Measurements from ENCODE around the gene RPRD2. TPM values are rescaled to one million over a fixed set of nuclear protein-coding genes. Genes with fewer than 3 reads are reported as not detected.

RPRD2 gene
- total and polyA plus RNA-seq, 9 of the 15 experiments (the other 6 are each of a cell fraction or from before 2014, with no cell fraction given), result 1.5 to 21.6 (median 7.7) TPM

DNA sequence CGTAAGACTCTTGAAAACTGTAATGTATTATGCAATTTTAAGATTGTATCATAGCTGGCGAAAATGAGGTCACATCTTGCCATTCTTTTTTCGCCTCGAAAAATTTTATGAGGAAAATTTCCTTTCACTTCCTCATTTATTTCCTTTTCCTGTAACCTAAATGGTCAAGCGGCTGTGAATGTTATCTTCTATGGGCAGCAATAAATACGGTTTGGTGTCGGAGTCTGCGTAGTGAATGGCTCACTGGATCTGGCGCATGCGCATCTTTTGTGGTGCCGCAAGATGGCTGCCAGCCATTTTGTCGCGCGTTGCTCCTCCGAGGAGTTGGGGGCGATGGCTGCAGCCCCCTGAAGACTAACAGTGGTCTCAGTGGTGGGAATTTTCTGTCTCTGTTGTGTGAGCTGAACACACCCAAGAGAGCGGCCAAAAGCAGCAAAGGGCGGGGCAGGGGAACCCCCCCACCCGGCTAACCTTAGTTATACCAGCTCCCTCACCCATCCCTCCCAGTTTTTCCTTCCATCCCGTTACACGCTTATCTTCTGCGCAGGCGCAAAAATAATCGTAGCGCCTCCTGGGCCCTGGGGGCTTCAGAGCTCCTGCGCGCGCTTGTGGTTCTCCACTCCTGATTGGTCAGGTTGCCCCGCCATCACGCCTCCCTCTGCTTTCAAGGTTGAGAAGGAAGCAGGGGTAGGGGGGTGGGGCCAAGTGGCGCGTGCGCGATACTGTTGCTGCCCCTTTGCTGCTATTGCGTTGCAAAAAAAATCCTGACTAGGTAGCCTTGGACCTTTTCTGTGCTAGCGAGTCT, at the start of gene RPRD2 (continued):
- peak; percentile 42; the same call in 1 of the 2 replicates for TF ChIP-seq LEF1 (IDR thresholded peaks at IDR 0.05)
- TF ChIP-seq ARNT (IDR thresholded peaks at IDR 0.05), result no peak
- TF ChIP-seq ZNF445 (CRISPR knock-in tag; IDR thresholded peaks at IDR 0.05; ENCODE audit: low read depth), result no peak
- 0 out of 2 replicates have a peak, but pooled peaks have one; percentile 62 for TF ChIP-seq NR4A1 (CRISPR knock-in tag; IDR thresholded peaks at IDR 0.05)
- TF ChIP-seq NR4A1 (tag; IDR thresholded peaks at IDR 0.05), result peak; percentile 20; the same call in 1 of the 2 replicates
- no peak for TF ChIP-seq NFIX (CRISPR knock-in tag; IDR thresholded peaks at IDR 0.05; ENCODE audit: low read depth)
- 0 out of 2 replicates have a peak, but pooled peaks have one; percentile 49 for TF ChIP-seq HOXB6 (CRISPR knock-in tag; IDR thresholded peaks at IDR 0.05; ENCODE audit: borderline replicate concordance)
- TF ChIP-seq SIN3B (IDR thresholded peaks at IDR 0.05; ENCODE audit: low read depth), result peak; percentile 70; the same call in 1 of the 2 replicates
- no peak for TF ChIP-seq SIX5 (IDR thresholded peaks at IDR 0.05; ENCODE audit: borderline replicate concordance in 1 of 2, insufficient read depth in 1 of 2, low read depth in 1 of 2, low read length in 2 of 2)
- peak; percentile 38; the same call in 1 of the 2 replicates for TF ChIP-seq TAL1 (IDR thresholded peaks at IDR 0.05)
- no peak for TF ChIP-seq PCBP1 (IDR thresholded peaks at IDR 0.05; ENCODE audit: low read depth, low read length, poor library complexity, severe bottlenecking)
- TF ChIP-seq, protein P1, sequence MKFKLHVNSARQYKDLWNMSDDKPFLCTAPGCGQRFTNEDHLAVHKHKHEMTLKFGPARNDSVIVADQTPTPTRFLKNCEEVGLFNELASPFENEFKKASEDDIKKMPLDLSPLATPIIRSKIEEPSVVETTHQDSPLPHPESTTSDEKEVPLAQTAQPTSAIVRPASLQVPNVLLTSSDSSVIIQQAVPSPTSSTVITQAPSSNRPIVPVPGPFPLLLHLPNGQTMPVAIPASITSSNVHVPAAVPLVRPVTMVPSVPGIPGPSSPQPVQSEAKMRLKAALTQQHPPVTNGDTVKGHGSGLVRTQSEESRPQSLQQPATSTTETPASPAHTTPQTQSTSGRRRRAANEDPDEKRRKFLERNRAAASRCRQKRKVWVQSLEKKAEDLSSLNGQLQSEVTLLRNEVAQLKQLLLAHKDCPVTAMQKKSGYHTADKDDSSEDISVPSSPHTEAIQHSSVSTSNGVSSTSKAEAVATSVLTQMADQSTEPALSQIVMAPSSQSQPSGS (CRISPR knock-in tag; IDR thresholded peaks at IDR 0.05), result no peak
- TF ChIP-seq, protein P2, sequence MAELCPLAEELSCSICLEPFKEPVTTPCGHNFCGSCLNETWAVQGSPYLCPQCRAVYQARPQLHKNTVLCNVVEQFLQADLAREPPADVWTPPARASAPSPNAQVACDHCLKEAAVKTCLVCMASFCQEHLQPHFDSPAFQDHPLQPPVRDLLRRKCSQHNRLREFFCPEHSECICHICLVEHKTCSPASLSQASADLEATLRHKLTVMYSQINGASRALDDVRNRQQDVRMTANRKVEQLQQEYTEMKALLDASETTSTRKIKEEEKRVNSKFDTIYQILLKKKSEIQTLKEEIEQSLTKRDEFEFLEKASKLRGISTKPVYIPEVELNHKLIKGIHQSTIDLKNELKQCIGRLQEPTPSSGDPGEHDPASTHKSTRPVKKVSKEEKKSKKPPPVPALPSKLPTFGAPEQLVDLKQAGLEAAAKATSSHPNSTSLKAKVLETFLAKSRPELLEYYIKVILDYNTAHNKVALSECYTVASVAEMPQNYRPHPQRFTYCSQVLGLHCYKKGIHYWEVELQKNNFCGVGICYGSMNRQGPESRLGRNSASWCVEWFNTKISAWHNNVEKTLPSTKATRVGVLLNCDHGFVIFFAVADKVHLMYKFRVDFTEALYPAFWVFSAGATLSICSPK (IDR thresholded peaks at IDR 0.05; ENCODE audit: borderline replicate concordance), result no peak
- no peak for TF ChIP-seq CCNT2 (IDR thresholded peaks at IDR 0.05; ENCODE audit: borderline replicate concordance, extremely low read depth, insufficient read length, low read depth, low read length)
- no peak for TF ChIP-seq IRF2 (CRISPR knock-in tag; IDR thresholded peaks at IDR 0.05)
